HepG2 (cell line): ENCODE results near the gene FGD2. TPM values are rescaled to one million over a fixed set of nuclear protein-coding genes. Genes with fewer than 3 reads are reported as not detected.

ENCODE experiments used
- FOSL1 ChIP-seq: sonication (generic); formaldehyde crosslinking; IDR thresholded peaks from 2 replicates; pipeline ENCODE4 v1.9.0; 2021; ENCODE audit warnings: missing genetic modification reagents, borderline replicate concordance
- JUND ChIP-seq: sonication (generic); formaldehyde crosslinking; IDR thresholded peaks from 2 replicates; pipeline ENCODE4 v1.8.0; 2022; ENCODE audit warnings: mild to moderate bottlenecking, missing genetic modification reagents
- KDM2A ChIP-seq: sonication (generic); formaldehyde crosslinking; IDR thresholded peaks from 2 replicates; pipeline ENCODE4 v1.4.0; 2020; ENCODE audit warnings: low read depth, missing genetic modification reagents, borderline replicate concordance
- KLF11 ChIP-seq: IDR thresholded peaks from 2 replicates; pipeline ENCODE4 v1.6.1; 2016; ENCODE audit warnings: missing compliant biosample characterization
- KLF16 ChIP-seq, 2 experiments: sonication (generic) in 1 of 2; formaldehyde crosslinking in 1 of 2; IDR thresholded peaks; 2 replicates each; pipeline versions ENCODE4 v1.6.1 to v1.8.0; 2016 to 2023; ENCODE audit warnings: missing genetic modification reagents in 2 of 2, missing compliant biosample characterization in 1 of 2
- MTA3 ChIP-seq: sonication (generic); formaldehyde crosslinking; IDR thresholded peaks from 2 replicates; pipeline ENCODE4 v1.4.0; 2020; ENCODE audit warnings: missing genetic modification reagents
- NR2F1 ChIP-seq, 2 experiments: fragments of 450-650 bp in 1 of 2; formaldehyde crosslinking in 1 of 2; IDR thresholded peaks; 2 replicates each; pipeline versions ENCODE4 v1.5.0 to v1.6.1; 2016 to 2020; ENCODE audit warnings: mild to moderate bottlenecking in 1 of 2, missing compliant biosample characterization in 1 of 2, missing genetic modification reagents in 1 of 2, moderate library complexity in 1 of 2
- SP1 ChIP-seq, 2 experiments: fragments of 450-650 bp in 1 of 2; sonication (generic) in 1 of 2; formaldehyde crosslinking in 1 of 2; IDR thresholded peaks; 2 replicates each; pipeline versions ENCODE4 v1.4.0 to v1.6.1; 2016 to 2020; ENCODE audit warnings: missing genetic modification reagents in 1 of 2
- TBP ChIP-seq: sonication (generic); formaldehyde crosslinking; IDR thresholded peaks from 2 replicates; pipeline ENCODE4 v1.5.0; 2020; ENCODE audit warnings: missing genetic modification reagents
- ZFP36L1 ChIP-seq: sonication (generic); formaldehyde crosslinking; IDR thresholded peaks from 2 replicates; pipeline ENCODE4 v1.8.0; 2022; ENCODE audit warnings: mild to moderate bottlenecking, missing genetic modification reagents, moderate library complexity
- ZNF34 ChIP-seq: sonication (generic); formaldehyde crosslinking; IDR thresholded peaks from 2 replicates; pipeline ENCODE4 v1.4.0; 2020; ENCODE audit warnings: mild to moderate bottlenecking, missing genetic modification reagents, borderline replicate concordance
- ZNF350 ChIP-seq: sonication (generic); formaldehyde crosslinking; IDR thresholded peaks from 2 replicates; pipeline ENCODE4 v1.4.0; 2020; ENCODE audit warnings: mild to moderate bottlenecking, low read depth, missing genetic modification reagents, borderline replicate concordance
- ZNF564 ChIP-seq: sonication (generic); formaldehyde crosslinking; IDR thresholded peaks from 2 replicates; pipeline ENCODE4 v1.8.1; 2023; ENCODE audit warnings: mild to moderate bottlenecking, missing genetic modification reagents
- ZNF644 ChIP-seq: IDR thresholded peaks from 2 replicates; pipeline ENCODE4 v1.6.1; 2016; ENCODE audit warnings: low read depth
- polyA plus RNA-seq, 8 experiments: library from polyadenylated mRNA; depleted of rRNA in 3 of 8; stranded (reverse) in 7 of 8; unstranded in 1 of 8; fragments of >200 nt; fragmentation: Illumina TruSeq in 4 of 8; extraction: Trizol in 4 of 8; gene quantifications; 2 replicates each; pipeline versions ENCODE4 v1.2.1 to v1.2.3, GENCODE V29; 2011 to 2016; ENCODE audit warnings: low read depth in 4 of 8, missing spikeins in 1 of 8, mixed read lengths in 1 of 8; ENCODE audit not compliant: insufficient read depth in 1 of 8
- total RNA-seq, 5 experiments: library from RNA; depleted of rRNA; stranded (reverse); fragments of >200 nt; fragmentation: Illumina TruSeq; extraction: Trizol; gene quantifications; 2 replicates each; pipeline ENCODE4 v1.2.3, GENCODE V29; 2016; ENCODE audit warnings: low read depth in 1 of 5
- TF ChIP-seq, protein P1 (sequence below): sonication (generic); formaldehyde crosslinking; IDR thresholded peaks from 2 replicates; pipeline ENCODE4 v1.5.0; 2020; ENCODE audit warnings: missing genetic modification reagents
- TF ChIP-seq, protein P2 (sequence below): sonication (generic); formaldehyde crosslinking; IDR thresholded peaks from 2 replicates; pipeline ENCODE4 v1.5.1; 2020; ENCODE audit warnings: missing genetic modification reagents, mild to moderate bottlenecking, borderline replicate concordance
- TF ChIP-seq, protein P3 (sequence below): IDR thresholded peaks from 2 replicates; pipeline ENCODE4 v1.6.1; 2016; ENCODE audit warnings: control low read depth
- TF ChIP-seq, protein P4 (sequence below): sonication (generic); formaldehyde crosslinking; IDR thresholded peaks from one replicate; pipeline ENCODE4 v1.5.1; 2020; ENCODE audit warnings: mild to moderate bottlenecking, missing genetic modification reagents; ENCODE audit errors: not compliant biosample characterization

The FGD2 gene
- total and polyA plus RNA-seq, 2 of the 13 experiments (the other 11 are each of a cell fraction or from before 2014, with no cell fraction given) = not detected

DNA sequence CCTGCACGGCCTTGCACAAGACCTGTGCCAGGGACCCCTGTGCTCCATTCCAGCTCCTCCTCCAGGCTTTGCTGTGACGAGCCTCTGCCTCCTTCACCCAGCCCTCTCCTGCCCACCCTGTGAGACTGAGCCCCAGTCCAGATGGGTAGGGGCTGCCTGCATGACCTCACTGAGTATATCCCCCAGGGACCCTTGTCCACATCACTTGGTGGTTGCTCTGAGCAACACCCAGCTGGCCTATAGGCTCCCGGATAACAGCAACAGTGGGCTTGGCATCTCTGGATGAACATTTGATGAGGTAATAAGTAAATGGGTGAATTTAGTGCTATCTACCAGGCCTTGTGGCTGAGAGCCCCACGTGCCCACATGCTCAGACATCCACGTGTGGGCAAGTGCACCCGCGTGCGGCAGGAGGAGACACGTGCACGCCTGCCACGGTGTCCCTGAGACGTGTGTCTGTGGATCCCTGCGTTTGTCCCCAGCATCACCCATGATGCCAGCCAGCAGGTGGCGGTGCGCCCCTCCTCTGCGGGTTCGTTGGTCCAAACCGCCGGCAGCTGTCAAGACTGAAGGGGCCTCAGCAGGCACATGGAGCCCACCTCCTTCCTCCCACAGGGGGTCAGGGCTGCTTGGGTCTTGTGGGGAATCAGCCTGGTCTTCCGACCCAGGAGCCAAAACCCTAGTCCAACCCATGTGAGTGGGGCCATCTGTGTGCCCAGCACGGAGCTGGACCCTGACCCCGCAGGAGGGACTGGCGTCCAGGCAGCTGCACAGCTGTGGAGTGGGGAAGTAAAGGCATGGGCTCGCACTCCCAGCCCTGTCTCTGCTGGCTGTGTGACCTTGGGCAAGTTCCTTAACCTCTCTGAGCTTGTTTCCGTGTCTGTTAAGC lies 45.9 kb downstream of the FGD2 start (continued):
- TF ChIP-seq MTA3 (CRISPR knock-in tag) = 0 out of 2 replicates have a peak, but pooled peaks have one; percentile 53
- peak; percentile 83 for TF ChIP-seq ZNF350
- TF ChIP-seq, protein P1, sequence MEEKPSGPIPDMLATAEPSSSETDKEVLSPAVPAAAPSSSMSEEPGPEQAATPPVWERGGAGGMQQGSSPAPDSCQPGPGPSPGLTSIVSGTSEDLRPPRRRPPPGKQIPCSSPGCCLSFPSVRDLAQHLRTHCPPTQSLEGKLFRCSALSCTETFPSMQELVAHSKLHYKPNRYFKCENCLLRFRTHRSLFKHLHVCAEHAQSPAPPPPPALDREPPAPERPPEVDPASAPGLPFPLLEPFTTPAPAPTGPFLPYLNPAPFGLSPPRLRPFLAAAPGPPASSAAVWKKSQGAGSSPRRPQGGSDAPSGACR (CRISPR knock-in tag) = no peak
- TF ChIP-seq TBP (CRISPR knock-in tag) = no peak; the same call in 1 of the 2 replicates
- TF ChIP-seq JUND (CRISPR knock-in tag) = peak; percentile 87
- TF ChIP-seq ZFP36L1 = 0 out of 2 replicates have a peak, but pooled peaks have one; percentile 9
- TF ChIP-seq KLF11 = peak; percentile 86; the same call in 1 of the 2 replicates
- no peak for TF ChIP-seq ZNF34
- no peak for TF ChIP-seq NR2F1 (CRISPR knock-in tag; IDR thresholded peaks at IDR 0.05)
- no peak for TF ChIP-seq FOSL1 (CRISPR knock-in tag)
- TF ChIP-seq KDM2A (CRISPR knock-in tag) = peak; percentile 95
- TF ChIP-seq, protein P2, sequence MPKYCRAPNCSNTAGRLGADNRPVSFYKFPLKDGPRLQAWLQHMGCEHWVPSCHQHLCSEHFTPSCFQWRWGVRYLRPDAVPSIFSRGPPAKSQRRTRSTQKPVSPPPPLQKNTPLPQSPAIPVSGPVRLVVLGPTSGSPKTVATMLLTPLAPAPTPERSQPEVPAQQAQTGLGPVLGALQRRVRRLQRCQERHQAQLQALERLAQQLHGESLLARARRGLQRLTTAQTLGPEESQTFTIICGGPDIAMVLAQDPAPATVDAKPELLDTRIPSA (CRISPR knock-in tag) = no peak
- TF ChIP-seq ZNF644 (CRISPR knock-in tag) = no peak
- TF ChIP-seq, protein P3, sequence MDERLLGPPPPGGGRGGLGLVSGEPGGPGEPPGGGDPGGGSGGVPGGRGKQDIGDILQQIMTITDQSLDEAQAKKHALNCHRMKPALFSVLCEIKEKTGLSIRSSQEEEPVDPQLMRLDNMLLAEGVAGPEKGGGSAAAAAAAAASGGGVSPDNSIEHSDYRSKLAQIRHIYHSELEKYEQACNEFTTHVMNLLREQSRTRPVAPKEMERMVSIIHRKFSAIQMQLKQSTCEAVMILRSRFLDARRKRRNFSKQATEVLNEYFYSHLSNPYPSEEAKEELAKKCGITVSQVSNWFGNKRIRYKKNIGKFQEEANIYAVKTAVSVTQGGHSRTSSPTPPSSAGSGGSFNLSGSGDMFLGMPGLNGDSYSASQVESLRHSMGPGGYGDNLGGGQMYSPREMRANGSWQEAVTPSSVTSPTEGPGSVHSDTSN (CRISPR knock-in tag) = no peak
- no peak for TF ChIP-seq SP1 (IDR thresholded peaks at IDR 0.05)
- 0 out of 2 replicates have a peak, but pooled peaks have one; percentile 24 for TF ChIP-seq SP1 (CRISPR knock-in tag; IDR thresholded peaks at IDR 0.05)
- TF ChIP-seq, protein P4, sequence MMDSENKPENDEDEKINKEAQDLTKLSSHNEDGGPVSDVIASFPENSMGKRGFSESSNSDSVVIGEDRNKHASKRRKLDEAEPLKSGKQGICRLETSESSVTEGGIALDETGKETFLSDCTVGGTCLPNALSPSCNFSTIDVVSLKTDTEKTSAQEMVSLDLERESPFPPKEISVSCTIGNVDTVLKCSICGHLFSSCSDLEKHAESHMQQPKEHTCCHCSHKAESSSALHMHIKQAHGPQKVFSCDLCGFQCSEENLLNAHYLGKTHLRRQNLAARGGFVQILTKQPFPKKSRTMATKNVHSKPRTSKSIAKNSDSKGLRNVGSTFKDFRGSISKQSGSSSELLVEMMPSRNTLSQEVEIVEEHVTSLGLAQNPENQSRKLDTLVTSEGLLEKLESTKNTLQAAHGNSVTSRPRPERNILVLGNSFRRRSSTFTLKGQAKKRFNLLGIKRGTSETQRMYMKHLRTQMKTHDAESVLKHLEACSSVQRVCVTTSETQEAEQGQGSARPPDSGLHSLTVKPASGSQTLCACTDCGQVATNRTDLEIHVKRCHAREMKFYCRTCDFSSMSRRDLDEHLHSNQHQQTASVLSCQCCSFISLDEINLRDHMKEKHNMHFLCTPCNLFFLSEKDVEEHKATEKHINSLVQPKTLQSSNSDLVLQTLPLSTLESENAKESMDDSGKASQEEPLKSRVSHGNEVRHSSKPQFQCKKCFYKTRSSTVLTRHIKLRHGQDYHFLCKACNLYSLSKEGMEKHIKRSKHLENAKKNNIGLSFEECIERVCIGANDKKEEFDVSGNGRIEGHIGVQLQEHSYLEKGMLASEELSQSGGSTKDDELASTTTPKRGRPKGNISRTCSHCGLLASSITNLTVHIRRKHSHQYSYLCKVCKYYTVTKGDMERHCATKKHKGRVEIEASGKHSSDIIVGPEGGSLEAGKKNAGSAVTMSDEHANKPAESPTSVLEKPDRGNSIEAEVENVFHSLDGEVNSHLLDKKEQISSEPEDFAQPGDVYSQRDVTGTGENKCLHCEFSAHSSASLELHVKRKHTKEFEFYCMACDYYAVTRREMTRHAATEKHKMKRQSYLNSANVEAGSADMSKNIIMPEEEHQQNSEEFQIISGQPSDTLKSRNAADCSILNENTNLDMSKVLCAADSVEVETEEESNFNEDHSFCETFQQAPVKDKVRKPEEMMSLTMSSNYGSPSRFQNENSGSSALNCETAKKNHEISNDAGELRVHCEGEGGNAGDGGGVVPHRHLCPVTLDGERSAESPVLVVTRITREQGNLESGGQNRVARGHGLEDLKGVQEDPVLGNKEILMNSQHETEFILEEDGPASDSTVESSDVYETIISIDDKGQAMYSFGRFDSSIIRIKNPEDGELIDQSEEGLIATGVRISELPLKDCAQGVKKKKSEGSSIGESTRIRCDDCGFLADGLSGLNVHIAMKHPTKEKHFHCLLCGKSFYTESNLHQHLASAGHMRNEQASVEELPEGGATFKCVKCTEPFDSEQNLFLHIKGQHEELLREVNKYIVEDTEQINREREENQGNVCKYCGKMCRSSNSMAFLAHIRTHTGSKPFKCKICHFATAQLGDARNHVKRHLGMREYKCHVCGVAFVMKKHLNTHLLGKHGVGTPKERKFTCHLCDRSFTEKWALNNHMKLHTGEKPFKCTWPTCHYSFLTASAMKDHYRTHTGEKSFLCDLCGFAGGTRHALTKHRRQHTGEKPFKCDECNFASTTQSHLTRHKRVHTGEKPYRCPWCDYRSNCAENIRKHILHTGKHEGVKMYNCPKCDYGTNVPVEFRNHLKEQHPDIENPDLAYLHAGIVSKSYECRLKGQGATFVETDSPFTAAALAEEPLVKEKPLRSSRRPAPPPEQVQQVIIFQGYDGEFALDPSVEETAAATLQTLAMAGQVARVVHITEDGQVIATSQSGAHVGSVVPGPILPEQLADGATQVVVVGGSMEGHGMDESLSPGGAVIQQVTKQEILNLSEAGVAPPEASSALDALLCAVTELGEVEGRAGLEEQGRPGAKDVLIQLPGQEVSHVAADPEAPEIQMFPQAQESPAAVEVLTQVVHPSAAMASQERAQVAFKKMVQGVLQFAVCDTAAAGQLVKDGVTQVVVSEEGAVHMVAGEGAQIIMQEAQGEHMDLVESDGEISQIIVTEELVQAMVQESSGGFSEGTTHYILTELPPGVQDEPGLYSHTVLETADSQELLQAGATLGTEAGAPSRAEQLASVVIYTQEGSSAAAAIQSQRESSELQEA (CRISPR knock-in tag) = peak; percentile 32
- TF ChIP-seq KLF16 (CRISPR knock-in tag; IDR thresholded peaks at IDR 0.05) = peak in 1 of 2 experiments; percentile 78; a peak in 1 of 4 replicates
- TF ChIP-seq ZNF564 (CRISPR knock-in tag) = no peak
